ENCODE results near the gene CASP12.

CASP12 gene

GRCh38 chr11:104836691-104837090, 61.6 kb downstream of the CASP12 start:
- DNase-seq (ENCODE audit: low read depth) = no peak
